Subcutaneous abdominal adipose tissue (tissue), 5 donors: ENCODE measurements around the gene SNX18.
A peak's percentile ranks its signal among the peaks of the same experiment; 100 is the strongest.
"Not testable (repeated sequence)": the region's sequence is repeated elsewhere in the genome, so short reads cannot be mapped to it uniquely, and the experiment has no call there.

Experiments
- H3K27ac ChIP-seq: one replicate; pipeline ENCODE4 v1.7.0; 2013; ENCODE audit warnings: low read depth, mild to moderate bottlenecking, inconsistent platforms, low read length, moderate library complexity
- H3K27me3 ChIP-seq, 5 donors: one replicate each; pipeline ENCODE4 v1.7.0; 2013; ENCODE audit warnings: low read length in 5 of 5, inconsistent platforms in 1 of 5; ENCODE audit not compliant: control insufficient read depth in 5 of 5, insufficient read depth in 4 of 5
- H3K36me3 ChIP-seq, 5 donors: one replicate each; pipeline ENCODE4 v1.7.0; 2013; ENCODE audit warnings: low read length in 5 of 5; ENCODE audit not compliant: control insufficient read depth in 5 of 5, insufficient read depth in 5 of 5
- H3K4me1 ChIP-seq, 5 donors: one replicate each; pipeline ENCODE4 v1.7.0; 2013; ENCODE audit warnings: low read length in 5 of 5, mild to moderate bottlenecking in 3 of 5, moderate library complexity in 1 of 5; ENCODE audit not compliant: control insufficient read depth in 5 of 5, insufficient read depth in 5 of 5
- H3K4me3 ChIP-seq, 5 donors: one replicate each; pipeline ENCODE4 v1.7.0; 2013; ENCODE audit warnings: low read length in 5 of 5, low read depth in 1 of 5
- H3K9ac ChIP-seq, 5 donors: one replicate each; pipeline ENCODE4 v1.7.0; 2013; ENCODE audit warnings: low read length in 5 of 5, mild to moderate bottlenecking in 4 of 5, moderate library complexity in 3 of 5
- H3K9me3 ChIP-seq, 5 donors: one replicate each; pipeline ENCODE4 v1.7.0; 2013; ENCODE audit warnings: low read length in 5 of 5; ENCODE audit not compliant: control insufficient read depth in 5 of 5
- donor health status: healthy.
- donor health status: healthy.
- donor health status: healthy.
- donor health status: healthy.
- donor health status: healthy.

SNX18 gene

GRCh38 chr5:54536375-54536774 lies 18.8 kb downstream of the SNX18 start:
- peaks cover 0 to 47% (median 39%) of the 10 kb centered on the region in 5 donors for H3K4me1 ChIP-seq
- not testable (repeated sequence) for H3K27me3 ChIP-seq, H3K9me3 ChIP-seq, H3K4me3 ChIP-seq, H3K27ac ChIP-seq, H3K36me3 ChIP-seq, H3K9ac ChIP-seq

GRCh38 chr5:54536861-54537260 lies 19.3 kb downstream of the SNX18 start:
- H3K9me3 ChIP-seq, H3K27ac ChIP-seq, H3K4me3 ChIP-seq, H3K27me3 ChIP-seq, H3K36me3 ChIP-seq: not testable (repeated sequence)
- H3K4me1 ChIP-seq = peaks cover 0 to 42% (median 35%) of the 10 kb centered on the region in 5 donors
- H3K9ac ChIP-seq = peak overlapping the region in 1 of 5 donors; percentile 41

GRCh38 chr5:54537725-54538124 lies 20.2 kb downstream of the SNX18 start:
- H3K9ac ChIP-seq = peak overlapping the region in 1 of 5 donors; percentile 41
- H3K9me3 ChIP-seq = no peaks in the 10 kb centered on the region
- H3K36me3 ChIP-seq = no peaks in the 10 kb centered on the region
- H3K4me1 ChIP-seq = peaks cover 0 to 42% (median 35%) of the 10 kb centered on the region in 5 donors
- H3K27me3 ChIP-seq = no peaks in the 10 kb centered on the region
- peak overlapping the region in 2 of 5 donors; percentile 15 to 21 for H3K4me3 ChIP-seq
- H3K27ac ChIP-seq = peak overlapping the region; percentile 7

DNA sequence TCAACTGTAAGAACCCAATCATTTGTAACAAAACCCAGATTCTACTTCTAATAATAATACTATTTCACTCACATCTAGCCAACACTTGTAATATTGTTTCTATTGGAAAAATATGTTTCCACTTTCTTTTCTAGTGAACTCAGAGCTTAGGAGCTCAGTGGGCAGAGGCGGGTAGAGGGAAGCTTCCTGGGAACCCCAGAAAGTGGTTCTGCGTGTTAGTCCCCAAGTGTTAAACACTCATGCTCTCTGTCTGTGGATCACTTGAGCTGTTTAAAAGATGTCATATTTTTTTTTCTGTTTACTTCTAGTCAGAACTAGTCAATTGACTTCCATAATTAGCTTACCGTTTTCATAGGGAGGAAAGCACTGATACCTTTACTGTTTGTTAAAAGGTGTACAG lies 20.6 kb downstream of the SNX18 start:
- peaks cover 0 to 41% (median 34%) of the 10 kb centered on the region in 5 donors for H3K4me1 ChIP-seq
- H3K36me3 ChIP-seq = peaks cover 0 to under 1% (median 0%) of the 10 kb centered on the region in 5 donors
- no peak overlapping the region for H3K4me3 ChIP-seq
- no peaks in the 10 kb centered on the region for H3K9me3 ChIP-seq
- no peaks in the 10 kb centered on the region for H3K27me3 ChIP-seq
- H3K27ac ChIP-seq = peak overlapping the region; percentile 7
- H3K9ac ChIP-seq = peak overlapping the region in 1 of 5 donors; percentile 41

DNA sequence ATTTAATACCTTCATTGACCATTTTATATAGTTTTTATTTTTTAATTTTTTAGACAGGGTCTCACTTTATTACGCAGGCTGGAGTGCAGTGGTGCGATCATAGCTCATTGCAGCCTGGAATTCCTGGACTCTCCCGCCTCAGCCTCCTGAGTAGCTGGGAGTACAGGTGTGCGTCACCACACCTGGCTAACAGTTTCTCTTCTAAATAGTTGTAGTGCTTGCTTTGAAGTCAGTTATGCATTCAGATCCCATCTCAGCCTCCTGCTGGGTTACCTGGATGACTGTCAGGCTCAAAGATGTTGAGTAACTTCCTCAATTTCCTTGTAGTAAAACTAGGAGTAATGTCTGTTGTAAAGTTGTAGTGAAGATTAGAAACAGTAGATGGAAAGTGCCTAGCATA lies 21.4 kb downstream of the SNX18 start:
- Histone ChIP-seq H3K27me3 (no peaks in the 10 kb centered on the region), H3K9me3 (no peaks in the 10 kb centered on the region), H3K4me1 (peaks cover 0 to 32% (median 26%) of the 10 kb centered on the region in 5 donors), H3K9ac (no peak overlapping the region), H3K36me3 (peaks cover 0 to 4% (median 0%) of the 10 kb centered on the region in 5 donors), H3K27ac (no peak overlapping the region), H3K4me3 (no peak overlapping the region)

DNA sequence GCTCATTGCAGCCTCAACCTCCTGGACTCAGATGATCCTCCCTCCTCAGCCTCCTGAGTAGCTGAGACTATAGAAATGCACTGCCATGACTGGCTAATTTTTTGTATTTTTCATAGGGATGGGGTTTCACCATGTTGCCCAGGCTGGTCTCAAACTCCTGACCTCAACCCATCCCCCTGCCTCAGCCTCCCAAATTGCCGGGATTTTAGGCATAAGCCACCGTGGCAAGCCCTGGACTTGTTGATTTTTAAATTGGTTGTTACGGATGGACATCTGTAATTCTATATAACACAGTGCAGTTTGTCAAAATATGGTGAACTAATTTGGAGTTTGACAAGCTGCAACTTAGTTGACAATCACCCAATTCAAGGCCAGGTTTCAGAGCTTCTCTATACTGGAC lies 22.7 kb downstream of the SNX18 start:
- H3K27me3 ChIP-seq = no peaks in the 10 kb centered on the region
- H3K4me3 ChIP-seq = no peak overlapping the region
- H3K36me3 ChIP-seq = peaks cover 0 to 4% (median 0%) of the 10 kb centered on the region in 5 donors
- H3K4me1 ChIP-seq = peaks cover 0 to 19% (median 13%) of the 10 kb centered on the region in 5 donors
- no peak overlapping the region for H3K9ac ChIP-seq
- no peaks in the 10 kb centered on the region for H3K9me3 ChIP-seq
- no peak overlapping the region for H3K27ac ChIP-seq

DNA sequence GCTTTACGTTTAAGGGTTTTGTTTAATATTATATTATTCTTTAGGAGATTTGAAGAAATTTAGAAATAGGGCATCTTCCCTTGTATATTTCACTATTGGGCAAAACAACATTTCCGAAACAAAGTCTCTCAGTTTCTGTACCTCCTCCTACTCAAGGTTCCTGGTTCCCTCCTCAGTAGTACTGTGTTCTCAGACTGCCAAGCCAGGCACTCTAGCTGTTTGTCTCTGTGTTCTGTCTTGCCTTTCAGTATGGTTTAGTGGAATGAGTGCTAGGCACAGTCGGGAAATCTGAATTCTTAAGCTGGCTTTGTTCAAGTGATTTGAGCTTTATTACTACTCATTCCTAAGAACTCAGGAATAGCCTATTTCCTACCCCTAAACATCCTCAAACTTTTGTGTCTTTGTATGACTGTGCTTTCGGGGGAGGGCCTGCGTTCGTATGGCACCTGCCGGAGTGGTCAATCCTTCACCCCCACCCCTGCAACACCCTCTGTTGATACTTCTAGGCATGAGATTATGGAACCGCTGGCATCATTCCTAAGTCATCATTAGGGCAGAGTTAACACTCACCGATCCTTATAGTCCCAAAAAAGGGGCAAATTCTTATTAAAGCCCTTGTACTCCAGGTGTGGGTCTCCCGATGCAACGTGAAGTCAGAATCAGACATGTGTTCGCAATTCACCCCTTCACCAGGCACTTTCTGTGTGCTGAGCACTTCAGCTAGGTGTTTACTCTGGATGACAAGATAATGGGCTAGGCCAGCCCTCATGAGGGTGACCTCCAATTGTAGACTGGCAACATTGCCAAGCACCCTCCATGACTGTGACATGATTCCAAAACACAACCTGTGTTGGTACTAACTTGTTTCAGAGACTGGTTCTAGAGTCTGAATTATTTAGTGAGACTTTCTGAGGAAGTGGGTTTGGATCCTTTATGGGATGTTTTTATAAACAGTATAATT lies 24.5 kb downstream of the SNX18 start:
- peaks cover 0 to 18% (median 8%) of the 10 kb centered on the region in 5 donors for H3K4me1 ChIP-seq
- no peaks in the 10 kb centered on the region for H3K9me3 ChIP-seq
- H3K36me3 ChIP-seq = peaks cover 0 to 8% (median 0%) of the 10 kb centered on the region in 5 donors
- H3K9ac ChIP-seq = no peak overlapping the region
- no peak overlapping the region for H3K27ac ChIP-seq
- H3K4me3 ChIP-seq = no peak overlapping the region
- H3K27me3 ChIP-seq = no peaks in the 10 kb centered on the region

DNA sequence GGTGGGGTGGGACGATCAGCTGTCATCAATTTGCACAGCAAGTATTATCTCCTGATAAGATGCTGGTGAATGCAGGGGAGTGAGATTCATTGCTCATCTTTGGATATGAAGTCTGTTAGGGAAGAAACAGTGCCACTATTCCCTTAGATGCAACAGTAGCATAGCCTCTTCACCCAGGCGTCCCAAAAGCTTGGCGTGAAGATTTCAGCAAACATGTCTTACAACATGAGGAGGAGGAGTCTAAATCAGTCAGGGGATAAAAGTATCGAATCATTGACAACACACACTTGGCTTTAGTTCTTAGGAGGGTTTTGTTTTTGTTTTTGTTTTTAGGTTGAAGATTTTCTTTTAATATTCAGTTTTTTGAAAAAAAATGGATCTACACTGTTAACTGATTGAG lies 26.5 kb downstream of the SNX18 start:
- H3K27me3 ChIP-seq = no peaks in the 10 kb centered on the region
- H3K36me3 ChIP-seq = peaks cover 0 to 8% (median 4%) of the 10 kb centered on the region in 5 donors
- no peak overlapping the region for H3K9ac ChIP-seq
- H3K27ac ChIP-seq = no peak overlapping the region
- peaks cover 6 to 21% (median 16%) of the 10 kb centered on the region in 5 donors for H3K4me1 ChIP-seq
- H3K4me3 ChIP-seq = no peak overlapping the region
- no peaks in the 10 kb centered on the region for H3K9me3 ChIP-seq

GRCh38 chr5:54545796-54546195 lies 28.2 kb downstream of the SNX18 start:
- Histone ChIP-seq H3K27me3 (no peaks in the 10 kb centered on the region), H3K4me3 (no peak overlapping the region), H3K36me3 (peaks cover 0 to 8% (median 4%) of the 10 kb centered on the region in 5 donors), H3K9me3 (no peaks in the 10 kb centered on the region), H3K4me1 (peaks cover 6 to 21% (median 16%) of the 10 kb centered on the region in 5 donors), H3K27ac (no peak overlapping the region), H3K9ac (no peak overlapping the region)

GRCh38 chr5:54547711-54548250 lies 30.2 kb downstream of the SNX18 start:
- Histone ChIP-seq H3K9me3 (no peaks in the 10 kb centered on the region), H3K36me3 (peaks cover 0 to 17% (median 7%) of the 10 kb centered on the region in 5 donors), H3K9ac (peak overlapping the region in 1 of 5 donors; percentile 2), H3K27ac (peak overlapping the region; percentile 68), H3K4me1 (peaks cover 6 to 22% (median 14%) of the 10 kb centered on the region in 5 donors), H3K4me3 (no peak overlapping the region), H3K27me3 (no peaks in the 10 kb centered on the region)
